NCI-H187 treated with DMSO at 0.1 percent for 48 hours (cell line): Measurements from ENCODE around the gene ATG7.
"Not testable (repeated sequence)": the region's sequence is repeated elsewhere in the genome, so short reads cannot be mapped to it uniquely, and the experiment has no call there.

ENCODE experiments used
- DNase-seq: peaks from one replicate; lab custom pipeline; 2025; lab: John Stamatoyannopoulos, UW

Gene ATG7

GRCh38 chr3:11568503-11569155 is 296.4 kb downstream of the ATG7 start:
- no peak for DNase-seq

- DNase-seq = no peak
Observed at GRCh38 chr3:11569156-11569741, 297.1 kb downstream of the ATG7 start.

GRCh38 chr3:11570251-11570650 is 298.1 kb downstream of the ATG7 start:
- no peak for DNase-seq

GRCh38 chr3:11570789-11571495 is 298.7 kb downstream of the ATG7 start:
- no peak for DNase-seq

- not testable (repeated sequence) for DNase-seq
Observed at GRCh38 chr3:11572660-11573059, 300.5 kb downstream of the ATG7 start.

- no peak for DNase-seq
Observed at GRCh38 chr3:11574981-11575669, 302.9 kb downstream of the ATG7 start.

- DNase-seq = no peak
Observed at GRCh38 chr3:11575677-11576076, 303.5 kb downstream of the ATG7 start.

- no peak for DNase-seq
Observed at GRCh38 chr3:11576453-11576852, 304.3 kb downstream of the ATG7 start.

GRCh38 chr3:11578169-11578568 is 306.0 kb downstream of the ATG7 start:
- DNase-seq = no peak

GRCh38 chr3:11580645-11581044 is 308.4 kb downstream of the ATG7 start:
- DNase-seq = no peak

GRCh38 chr3:11581237-11582190 is 309.3 kb downstream of the ATG7 start:
- DNase-seq = no peak

- DNase-seq = no peak
Observed at GRCh38 chr3:11582191-11582968, 310.2 kb downstream of the ATG7 start.

GRCh38 chr3:11583235-11583634 is 311.0 kb downstream of the ATG7 start:
- DNase-seq = no peak

GRCh38 chr3:11583638-11584046 is 311.4 kb downstream of the ATG7 start:
- DNase-seq = no peak

- DNase-seq = no peak
Observed at GRCh38 chr3:11584570-11584969, 312.4 kb downstream of the ATG7 start.

- DNase-seq = no peak
Observed at GRCh38 chr3:11587766-11588165, 315.6 kb downstream of the ATG7 start.

GRCh38 chr3:11588338-11588737 is 316.1 kb downstream of the ATG7 start:
- no peak for DNase-seq

GRCh38 chr3:11588755-11589154 is 316.6 kb downstream of the ATG7 start:
- no peak for DNase-seq

GRCh38 chr3:11589706-11590105 is 317.5 kb downstream of the ATG7 start:
- DNase-seq = no peak

- DNase-seq = no peak
Observed at GRCh38 chr3:11591002-11591355, 318.8 kb downstream of the ATG7 start.
